ENCODE measurements around the gene RPS15. TPM values are rescaled to one million over a fixed set of nuclear protein-coding genes. Genes with fewer than 3 reads are reported as not detected.

RPS15 gene
- total and polyA plus RNA-seq, 9 of the 15 experiments (the other 6 are each of a cell fraction or from before 2014, with no cell fraction given) = 605 to 2,791 (median 957) TPM

DNA sequence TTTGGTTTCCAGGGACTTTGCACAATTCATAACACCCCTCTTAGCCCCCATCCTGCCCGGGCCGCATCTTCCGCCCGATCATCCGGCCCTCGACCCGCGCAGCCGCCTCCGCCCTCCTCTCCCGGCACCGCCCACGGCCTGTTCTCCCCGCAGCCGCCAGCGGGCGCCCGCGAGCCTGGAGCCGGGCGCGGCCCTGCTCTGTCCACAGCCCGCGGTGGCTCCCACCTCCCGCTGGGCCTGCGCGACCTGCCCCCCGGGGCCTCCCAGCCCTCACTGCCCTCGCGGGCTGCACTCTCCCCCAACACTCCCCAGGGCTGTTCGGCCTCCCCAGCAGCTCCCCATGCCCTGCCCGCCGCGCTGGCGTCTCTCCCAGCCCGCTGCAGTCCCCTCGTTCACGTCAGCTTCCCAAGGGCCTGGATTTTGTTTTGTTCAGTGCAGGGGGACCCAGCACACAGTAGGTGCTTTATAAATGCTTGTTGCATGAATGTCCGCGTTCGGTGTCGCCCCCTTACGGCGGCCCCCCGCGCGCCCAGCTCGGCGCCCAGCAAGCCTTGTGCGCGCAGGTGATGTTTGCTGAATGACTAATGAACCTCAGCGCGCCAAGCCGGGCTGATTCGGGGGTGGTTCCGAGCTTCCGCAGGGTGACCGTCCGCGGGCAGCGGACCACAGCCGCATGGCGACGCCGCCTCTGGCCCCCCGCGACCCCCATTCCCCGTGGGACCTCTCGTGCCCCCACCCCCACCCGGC, 7.2 kb downstream of the RPS15 start (continued):
- TF ChIP-seq, protein P1, sequence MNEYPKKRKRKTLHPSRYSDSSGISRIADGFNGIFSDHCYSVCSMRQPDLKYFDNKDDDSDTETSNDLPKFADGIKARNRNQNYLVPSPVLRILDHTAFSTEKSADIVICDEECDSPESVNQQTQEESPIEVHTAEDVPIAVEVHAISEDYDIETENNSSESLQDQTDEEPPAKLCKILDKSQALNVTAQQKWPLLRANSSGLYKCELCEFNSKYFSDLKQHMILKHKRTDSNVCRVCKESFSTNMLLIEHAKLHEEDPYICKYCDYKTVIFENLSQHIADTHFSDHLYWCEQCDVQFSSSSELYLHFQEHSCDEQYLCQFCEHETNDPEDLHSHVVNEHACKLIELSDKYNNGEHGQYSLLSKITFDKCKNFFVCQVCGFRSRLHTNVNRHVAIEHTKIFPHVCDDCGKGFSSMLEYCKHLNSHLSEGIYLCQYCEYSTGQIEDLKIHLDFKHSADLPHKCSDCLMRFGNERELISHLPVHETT (CRISPR knock-in tag; conservative IDR thresholded peaks at IDR 0.05 in 1 of 2, IDR thresholded peaks at IDR 0.05 in 1 of 2) = no peak
- TF ChIP-seq KLF6 (CRISPR knock-in tag; IDR thresholded peaks at IDR 0.05; ENCODE audit: borderline replicate concordance) = no peak
- TF ChIP-seq, protein P2, sequence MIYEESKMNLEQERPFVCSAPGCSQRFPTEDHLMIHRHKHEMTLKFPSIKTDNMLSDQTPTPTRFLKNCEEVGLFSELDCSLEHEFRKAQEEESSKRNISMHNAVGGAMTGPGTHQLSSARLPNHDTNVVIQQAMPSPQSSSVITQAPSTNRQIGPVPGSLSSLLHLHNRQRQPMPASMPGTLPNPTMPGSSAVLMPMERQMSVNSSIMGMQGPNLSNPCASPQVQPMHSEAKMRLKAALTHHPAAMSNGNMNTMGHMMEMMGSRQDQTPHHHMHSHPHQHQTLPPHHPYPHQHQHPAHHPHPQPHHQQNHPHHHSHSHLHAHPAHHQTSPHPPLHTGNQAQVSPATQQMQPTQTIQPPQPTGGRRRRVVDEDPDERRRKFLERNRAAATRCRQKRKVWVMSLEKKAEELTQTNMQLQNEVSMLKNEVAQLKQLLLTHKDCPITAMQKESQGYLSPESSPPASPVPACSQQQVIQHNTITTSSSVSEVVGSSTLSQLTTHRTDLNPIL (CRISPR knock-in tag; IDR thresholded peaks at IDR 0.05) = no peak
- no peak for TF ChIP-seq NCOA2 (IDR thresholded peaks at IDR 0.05; ENCODE audit: partially characterized antibody in 2 of 2)
- TF ChIP-seq, protein P3, sequence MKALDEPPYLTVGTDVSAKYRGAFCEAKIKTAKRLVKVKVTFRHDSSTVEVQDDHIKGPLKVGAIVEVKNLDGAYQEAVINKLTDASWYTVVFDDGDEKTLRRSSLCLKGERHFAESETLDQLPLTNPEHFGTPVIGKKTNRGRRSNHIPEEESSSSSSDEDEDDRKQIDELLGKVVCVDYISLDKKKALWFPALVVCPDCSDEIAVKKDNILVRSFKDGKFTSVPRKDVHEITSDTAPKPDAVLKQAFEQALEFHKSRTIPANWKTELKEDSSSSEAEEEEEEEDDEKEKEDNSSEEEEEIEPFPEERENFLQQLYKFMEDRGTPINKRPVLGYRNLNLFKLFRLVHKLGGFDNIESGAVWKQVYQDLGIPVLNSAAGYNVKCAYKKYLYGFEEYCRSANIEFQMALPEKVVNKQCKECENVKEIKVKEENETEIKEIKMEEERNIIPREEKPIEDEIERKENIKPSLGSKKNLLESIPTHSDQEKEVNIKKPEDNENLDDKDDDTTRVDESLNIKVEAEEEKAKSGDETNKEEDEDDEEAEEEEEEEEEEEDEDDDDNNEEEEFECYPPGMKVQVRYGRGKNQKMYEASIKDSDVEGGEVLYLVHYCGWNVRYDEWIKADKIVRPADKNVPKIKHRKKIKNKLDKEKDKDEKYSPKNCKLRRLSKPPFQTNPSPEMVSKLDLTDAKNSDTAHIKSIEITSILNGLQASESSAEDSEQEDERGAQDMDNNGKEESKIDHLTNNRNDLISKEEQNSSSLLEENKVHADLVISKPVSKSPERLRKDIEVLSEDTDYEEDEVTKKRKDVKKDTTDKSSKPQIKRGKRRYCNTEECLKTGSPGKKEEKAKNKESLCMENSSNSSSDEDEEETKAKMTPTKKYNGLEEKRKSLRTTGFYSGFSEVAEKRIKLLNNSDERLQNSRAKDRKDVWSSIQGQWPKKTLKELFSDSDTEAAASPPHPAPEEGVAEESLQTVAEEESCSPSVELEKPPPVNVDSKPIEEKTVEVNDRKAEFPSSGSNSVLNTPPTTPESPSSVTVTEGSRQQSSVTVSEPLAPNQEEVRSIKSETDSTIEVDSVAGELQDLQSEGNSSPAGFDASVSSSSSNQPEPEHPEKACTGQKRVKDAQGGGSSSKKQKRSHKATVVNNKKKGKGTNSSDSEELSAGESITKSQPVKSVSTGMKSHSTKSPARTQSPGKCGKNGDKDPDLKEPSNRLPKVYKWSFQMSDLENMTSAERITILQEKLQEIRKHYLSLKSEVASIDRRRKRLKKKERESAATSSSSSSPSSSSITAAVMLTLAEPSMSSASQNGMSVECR (CRISPR knock-in tag; IDR thresholded peaks at IDR 0.05) = peak; percentile 83
- TF ChIP-seq TAF1 (IDR thresholded peaks at IDR 0.05; ENCODE audit: control insufficient read depth, extremely low read depth, insufficient read depth, low read length, severe bottlenecking) = no peak
- TF ChIP-seq, protein P4, sequence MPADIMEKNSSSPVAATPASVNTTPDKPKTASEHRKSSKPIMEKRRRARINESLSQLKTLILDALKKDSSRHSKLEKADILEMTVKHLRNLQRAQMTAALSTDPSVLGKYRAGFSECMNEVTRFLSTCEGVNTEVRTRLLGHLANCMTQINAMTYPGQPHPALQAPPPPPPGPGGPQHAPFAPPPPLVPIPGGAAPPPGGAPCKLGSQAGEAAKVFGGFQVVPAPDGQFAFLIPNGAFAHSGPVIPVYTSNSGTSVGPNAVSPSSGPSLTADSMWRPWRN (IDR thresholded peaks at IDR 0.05; ENCODE audit: low read depth) = no peak
- no peak for TF ChIP-seq MCM2 (IDR thresholded peaks at IDR 0.05; ENCODE audit: low read depth)
- TF ChIP-seq, protein P5, sequence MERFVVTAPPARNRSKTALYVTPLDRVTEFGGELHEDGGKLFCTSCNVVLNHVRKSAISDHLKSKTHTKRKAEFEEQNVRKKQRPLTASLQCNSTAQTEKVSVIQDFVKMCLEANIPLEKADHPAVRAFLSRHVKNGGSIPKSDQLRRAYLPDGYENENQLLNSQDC (CRISPR knock-in tag; IDR thresholded peaks at IDR 0.05) = no peak
- TF ChIP-seq, protein P6, sequence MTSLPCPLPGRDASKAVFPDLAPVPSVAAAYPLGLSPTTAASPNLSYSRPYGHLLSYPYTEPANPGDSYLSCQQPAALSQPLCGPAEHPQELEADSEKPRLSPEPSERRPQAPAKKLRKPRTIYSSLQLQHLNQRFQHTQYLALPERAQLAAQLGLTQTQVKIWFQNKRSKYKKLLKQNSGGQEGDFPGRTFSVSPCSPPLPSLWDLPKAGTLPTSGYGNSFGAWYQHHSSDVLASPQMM (CRISPR knock-in tag; IDR thresholded peaks at IDR 0.05) = no peak
- TF ChIP-seq, protein P7, sequence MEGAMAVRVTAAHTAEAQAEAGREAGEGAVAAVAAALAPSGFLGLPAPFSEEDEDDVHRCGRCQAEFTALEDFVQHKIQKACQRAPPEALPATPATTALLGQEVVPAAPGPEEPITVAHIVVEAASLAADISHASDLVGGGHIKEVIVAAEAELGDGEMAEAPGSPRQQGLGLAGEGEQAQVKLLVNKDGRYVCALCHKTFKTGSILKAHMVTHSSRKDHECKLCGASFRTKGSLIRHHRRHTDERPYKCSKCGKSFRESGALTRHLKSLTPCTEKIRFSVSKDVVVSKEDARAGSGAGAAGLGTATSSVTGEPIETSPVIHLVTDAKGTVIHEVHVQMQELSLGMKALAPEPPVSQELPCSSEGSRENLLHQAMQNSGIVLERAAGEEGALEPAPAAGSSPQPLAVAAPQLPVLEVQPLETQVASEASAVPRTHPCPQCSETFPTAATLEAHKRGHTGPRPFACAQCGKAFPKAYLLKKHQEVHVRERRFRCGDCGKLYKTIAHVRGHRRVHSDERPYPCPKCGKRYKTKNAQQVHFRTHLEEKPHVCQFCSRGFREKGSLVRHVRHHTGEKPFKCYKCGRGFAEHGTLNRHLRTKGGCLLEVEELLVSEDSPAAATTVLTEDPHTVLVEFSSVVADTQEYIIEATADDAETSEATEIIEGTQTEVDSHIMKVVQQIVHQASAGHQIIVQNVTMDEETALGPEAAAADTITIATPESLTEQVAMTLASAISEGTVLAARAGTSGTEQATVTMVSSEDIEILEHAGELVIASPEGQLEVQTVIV (CRISPR knock-in tag; IDR thresholded peaks at IDR 0.05; ENCODE audit: borderline replicate concordance) = no peak
- no peak for TF ChIP-seq FOXK2 (conservative IDR thresholded peaks at IDR 0.05 in 1 of 2, IDR thresholded peaks at IDR 0.05 in 1 of 2; ENCODE audit: low read depth in 2 of 2)
- TF ChIP-seq ZC3H4 (CRISPR knock-in tag; IDR thresholded peaks at IDR 0.05; ENCODE audit: borderline replicate concordance) = no peak
- TF ChIP-seq ZNF79 (CRISPR knock-in tag; IDR thresholded peaks at IDR 0.05; ENCODE audit: low read depth) = no peak

Data from K562 (cell line).